Progenitor cell of endocrine pancreas (in vitro differentiated cells): ENCODE results near the gene KIF20B. TPM values are rescaled to one million over a fixed set of nuclear protein-coding genes. Genes with fewer than 3 reads are reported as not detected.

Experiments
- DNase-seq: peaks from one replicate; pipeline ENCODE4 v3.0.0; 2021; ENCODE audit warnings: low spot score; ENCODE audit not compliant: unreplicated experiment
- H3K27ac Mint-ChIP-seq: 2 replicates; pipeline ENCODE4 v1.8.0; 2021; ENCODE audit warnings: mild to moderate bottlenecking, moderate library complexity, mixed read lengths
- H3K27me3 Mint-ChIP-seq: 2 replicates; pipeline ENCODE4 v1.8.0; 2021; ENCODE audit warnings: mixed read lengths
- H3K36me3 Mint-ChIP-seq: 2 replicates; pipeline ENCODE4 v1.8.0; 2022; ENCODE audit warnings: mixed read lengths; ENCODE audit not compliant: insufficient read depth
- H3K4me1 Mint-ChIP-seq: 2 replicates; pipeline ENCODE4 v1.8.0; 2021; ENCODE audit warnings: low read depth, mixed read lengths
- H3K4me3 Mint-ChIP-seq: 2 replicates; pipeline ENCODE4 v1.8.0; 2021; ENCODE audit warnings: low read depth, mild to moderate bottlenecking, moderate library complexity, mixed read lengths
- H3K9me3 Mint-ChIP-seq: 2 replicates; pipeline ENCODE4 v1.8.0; 2021; ENCODE audit warnings: low read depth, mixed read lengths
- long read RNA-seq: library from polyadenylated mRNA; unstranded; transcript quantifications from one replicate; pipeline ENCODE4 v2.0.0, GENCODE V29; 2020
- total RNA-seq: library from RNA; stranded (reverse); gene quantifications from 2 replicates; pipeline ENCODE4 v1.2.1, GENCODE V29; 2021
- TF ChIP-seq, protein P1 (sequence below): fragments of 200-600 bp; sonication (generic); IDR thresholded peaks from one replicate; pipeline ENCODE4 v1.5.0; 2021; ENCODE audit warnings: antibody characterized with exemption, mild to moderate bottlenecking; ENCODE audit not compliant: unreplicated experiment

The KIF20B gene, protein sequence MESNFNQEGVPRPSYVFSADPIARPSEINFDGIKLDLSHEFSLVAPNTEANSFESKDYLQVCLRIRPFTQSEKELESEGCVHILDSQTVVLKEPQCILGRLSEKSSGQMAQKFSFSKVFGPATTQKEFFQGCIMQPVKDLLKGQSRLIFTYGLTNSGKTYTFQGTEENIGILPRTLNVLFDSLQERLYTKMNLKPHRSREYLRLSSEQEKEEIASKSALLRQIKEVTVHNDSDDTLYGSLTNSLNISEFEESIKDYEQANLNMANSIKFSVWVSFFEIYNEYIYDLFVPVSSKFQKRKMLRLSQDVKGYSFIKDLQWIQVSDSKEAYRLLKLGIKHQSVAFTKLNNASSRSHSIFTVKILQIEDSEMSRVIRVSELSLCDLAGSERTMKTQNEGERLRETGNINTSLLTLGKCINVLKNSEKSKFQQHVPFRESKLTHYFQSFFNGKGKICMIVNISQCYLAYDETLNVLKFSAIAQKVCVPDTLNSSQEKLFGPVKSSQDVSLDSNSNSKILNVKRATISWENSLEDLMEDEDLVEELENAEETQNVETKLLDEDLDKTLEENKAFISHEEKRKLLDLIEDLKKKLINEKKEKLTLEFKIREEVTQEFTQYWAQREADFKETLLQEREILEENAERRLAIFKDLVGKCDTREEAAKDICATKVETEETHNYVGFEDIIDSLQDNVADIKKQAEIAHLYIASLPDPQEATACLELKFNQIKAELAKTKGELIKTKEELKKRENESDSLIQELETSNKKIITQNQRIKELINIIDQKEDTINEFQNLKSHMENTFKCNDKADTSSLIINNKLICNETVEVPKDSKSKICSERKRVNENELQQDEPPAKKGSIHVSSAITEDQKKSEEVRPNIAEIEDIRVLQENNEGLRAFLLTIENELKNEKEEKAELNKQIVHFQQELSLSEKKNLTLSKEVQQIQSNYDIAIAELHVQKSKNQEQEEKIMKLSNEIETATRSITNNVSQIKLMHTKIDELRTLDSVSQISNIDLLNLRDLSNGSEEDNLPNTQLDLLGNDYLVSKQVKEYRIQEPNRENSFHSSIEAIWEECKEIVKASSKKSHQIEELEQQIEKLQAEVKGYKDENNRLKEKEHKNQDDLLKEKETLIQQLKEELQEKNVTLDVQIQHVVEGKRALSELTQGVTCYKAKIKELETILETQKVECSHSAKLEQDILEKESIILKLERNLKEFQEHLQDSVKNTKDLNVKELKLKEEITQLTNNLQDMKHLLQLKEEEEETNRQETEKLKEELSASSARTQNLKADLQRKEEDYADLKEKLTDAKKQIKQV (N-terminal part only)
- total RNA-seq = 24.2 and 27.0 TPM in 2 replicates
- long read RNA-seq, partial matches to known transcripts = 74 of 86 reads
- long read RNA-seq, other reads (novel, unspliced or antisense) = 12 of 86 reads

GRCh38 chr10:89701242-89702120, at the start of gene KIF20B:
TSS of gene KIF20B (plus strand) at chr10:89701590. CDS start at chr10:89705295, 3,705 bp downstream.
- TF ChIP-seq, protein P1, sequence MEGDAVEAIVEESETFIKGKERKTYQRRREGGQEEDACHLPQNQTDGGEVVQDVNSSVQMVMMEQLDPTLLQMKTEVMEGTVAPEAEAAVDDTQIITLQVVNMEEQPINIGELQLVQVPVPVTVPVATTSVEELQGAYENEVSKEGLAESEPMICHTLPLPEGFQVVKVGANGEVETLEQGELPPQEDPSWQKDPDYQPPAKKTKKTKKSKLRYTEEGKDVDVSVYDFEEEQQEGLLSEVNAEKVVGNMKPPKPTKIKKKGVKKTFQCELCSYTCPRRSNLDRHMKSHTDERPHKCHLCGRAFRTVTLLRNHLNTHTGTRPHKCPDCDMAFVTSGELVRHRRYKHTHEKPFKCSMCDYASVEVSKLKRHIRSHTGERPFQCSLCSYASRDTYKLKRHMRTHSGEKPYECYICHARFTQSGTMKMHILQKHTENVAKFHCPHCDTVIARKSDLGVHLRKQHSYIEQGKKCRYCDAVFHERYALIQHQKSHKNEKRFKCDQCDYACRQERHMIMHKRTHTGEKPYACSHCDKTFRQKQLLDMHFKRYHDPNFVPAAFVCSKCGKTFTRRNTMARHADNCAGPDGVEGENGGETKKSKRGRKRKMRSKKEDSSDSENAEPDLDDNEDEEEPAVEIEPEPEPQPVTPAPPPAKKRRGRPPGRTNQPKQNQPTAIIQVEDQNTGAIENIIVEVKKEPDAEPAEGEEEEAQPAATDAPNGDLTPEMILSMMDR = peak; percentile 15
- Mint-ChIP-seq H3K9me3 (no peaks in the 10 kb centered on the region), H3K4me1 (peaks cover 27% of the 10 kb centered on the region), H3K36me3 (no peaks in the 10 kb centered on the region), H3K4me3 (peak within 1 kb of the TSS; percentile 98), H3K27me3 (no peaks in the 10 kb centered on the region), H3K27ac (peak within 1 kb of the TSS; percentile 99)
- peak; percentile 92 for DNase-seq

GRCh38 chr10:89651916-89652573, 49.3 kb upstream of the KIF20B start:
- no peak overlapping the region for H3K4me3 Mint-ChIP-seq
- peaks cover 6% of the 10 kb centered on the region for H3K9me3 Mint-ChIP-seq
- H3K36me3 Mint-ChIP-seq = no peaks in the 10 kb centered on the region
- no peak for DNase-seq
- TF ChIP-seq, protein P1 = no peak
- no peaks in the 10 kb centered on the region for H3K27me3 Mint-ChIP-seq
- no peaks in the 10 kb centered on the region for H3K4me1 Mint-ChIP-seq
- no peak overlapping the region for H3K27ac Mint-ChIP-seq

DNA sequence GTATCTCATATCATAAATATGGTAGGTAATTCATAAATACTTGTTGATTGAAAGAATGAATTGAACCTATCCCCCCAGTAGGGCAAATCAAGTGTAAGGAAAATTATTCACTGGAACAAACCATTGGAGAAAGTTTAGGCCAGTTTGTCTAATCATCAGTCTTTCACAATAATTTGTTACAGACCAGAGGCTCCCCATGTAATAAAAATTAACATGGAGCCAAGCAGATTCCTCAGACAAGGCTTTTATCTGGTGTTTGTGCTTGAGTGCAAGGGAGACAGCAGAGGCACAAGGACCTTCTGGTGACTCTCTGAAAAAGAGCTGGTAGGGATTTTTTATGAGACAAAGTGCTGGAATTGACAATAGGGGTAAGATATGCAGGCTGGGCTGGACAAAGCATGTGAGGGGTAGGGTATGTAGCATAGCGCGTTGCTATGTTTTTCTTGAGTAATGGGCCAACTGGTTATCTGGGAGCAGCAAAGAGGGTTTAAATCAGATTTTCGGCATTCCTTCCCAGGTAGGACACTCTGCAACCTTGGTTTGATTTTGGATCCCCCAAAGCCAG, 48.5 kb upstream of the KIF20B start:
- no peak for DNase-seq
- H3K27ac Mint-ChIP-seq = no peak overlapping the region
- TF ChIP-seq, protein P1 = no peak
- H3K27me3 Mint-ChIP-seq = no peaks in the 10 kb centered on the region
- H3K9me3 Mint-ChIP-seq = peaks cover 6% of the 10 kb centered on the region
- no peaks in the 10 kb centered on the region for H3K4me1 Mint-ChIP-seq
- H3K4me3 Mint-ChIP-seq = no peak overlapping the region
- H3K36me3 Mint-ChIP-seq = no peaks in the 10 kb centered on the region

GRCh38 chr10:89653410-89653869, 48.0 kb upstream of the KIF20B start:
- Mint-ChIP-seq H3K9me3 (peaks cover 6% of the 10 kb centered on the region), H3K27ac (no peak overlapping the region), H3K4me3 (no peak overlapping the region), H3K36me3 (no peaks in the 10 kb centered on the region), H3K4me1 (no peaks in the 10 kb centered on the region), H3K27me3 (no peaks in the 10 kb centered on the region)
- TF ChIP-seq, protein P1 = no peak
- no peak for DNase-seq
